HL-60 (cell line): ENCODE data around the gene OBP2A.

Experiments
- POLR2AphosphoS5 ChIP-seq: IDR thresholded peaks from 2 replicates; pipeline ENCODE4 v1.6.1; 2012; ENCODE audit warnings: low read depth
- REST ChIP-seq: IDR thresholded peaks from 2 replicates; pipeline ENCODE4 v1.6.1; 2012; ENCODE audit warnings: low read depth; ENCODE audit not compliant: insufficient replicate concordance
- TF ChIP-seq, protein P1 (sequence below): IDR thresholded peaks from one replicate; pipeline ENCODE4 v1.5.1; 2011; ENCODE audit warnings: low read length, control low read depth, inconsistent platforms; ENCODE audit not compliant: insufficient read depth

GRCh38 chr9:135547756-135548736, 2.1 kb downstream of the OBP2A start:
- TF ChIP-seq, protein P1, sequence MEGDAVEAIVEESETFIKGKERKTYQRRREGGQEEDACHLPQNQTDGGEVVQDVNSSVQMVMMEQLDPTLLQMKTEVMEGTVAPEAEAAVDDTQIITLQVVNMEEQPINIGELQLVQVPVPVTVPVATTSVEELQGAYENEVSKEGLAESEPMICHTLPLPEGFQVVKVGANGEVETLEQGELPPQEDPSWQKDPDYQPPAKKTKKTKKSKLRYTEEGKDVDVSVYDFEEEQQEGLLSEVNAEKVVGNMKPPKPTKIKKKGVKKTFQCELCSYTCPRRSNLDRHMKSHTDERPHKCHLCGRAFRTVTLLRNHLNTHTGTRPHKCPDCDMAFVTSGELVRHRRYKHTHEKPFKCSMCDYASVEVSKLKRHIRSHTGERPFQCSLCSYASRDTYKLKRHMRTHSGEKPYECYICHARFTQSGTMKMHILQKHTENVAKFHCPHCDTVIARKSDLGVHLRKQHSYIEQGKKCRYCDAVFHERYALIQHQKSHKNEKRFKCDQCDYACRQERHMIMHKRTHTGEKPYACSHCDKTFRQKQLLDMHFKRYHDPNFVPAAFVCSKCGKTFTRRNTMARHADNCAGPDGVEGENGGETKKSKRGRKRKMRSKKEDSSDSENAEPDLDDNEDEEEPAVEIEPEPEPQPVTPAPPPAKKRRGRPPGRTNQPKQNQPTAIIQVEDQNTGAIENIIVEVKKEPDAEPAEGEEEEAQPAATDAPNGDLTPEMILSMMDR: no peak
- TF ChIP-seq POLR2AphosphoS5 (no peak), REST (no peak)
